T-cell (primary cell): ENCODE results near the gene SLC22A23. TPM values are rescaled to one million over a fixed set of nuclear protein-coding genes. Genes with fewer than 3 reads are reported as not detected.

Experiments
- ATAC-seq, 4 experiments: fragments of 200-7000 bp in 3 of 4; fragments of 150-1000 bp in 1 of 4; cut with Tn5 transposase; replicated peaks in 1 of 4; 1 replicate in 3 of 4; 2 replicates in 1 of 4; pipeline ENCODE4 v1.10.0; 2021; ENCODE audit warnings: moderate library complexity in 3 of 4, mild to moderate bottlenecking in 2 of 4, moderate number of reproducible peaks in 1 of 4
- CTCF ChIA-PET, 2 donors: fragments of 300-600 bp; sonication (Branson Sonifier 250); formaldehyde crosslinking; loops; one replicate each; lab custom pipeline; 2022; ENCODE audit warnings: antibody characterized with exemption in 2 of 2; lab: Charles Lee
- POLR2A ChIA-PET, 2 donors: fragments of 300-600 bp; sonication (Branson Sonifier 250); formaldehyde crosslinking; loops; one replicate each; lab custom pipeline; 2022; ENCODE audit warnings: antibody characterized with exemption in 2 of 2; lab: Charles Lee
- DNase-seq, 35 experiments: peaks; one replicate each; pipeline versions ENCODE4 v3.0.0 to v3.0.0-alpha.2; 2013 to 2023
- H3K27ac ChIP-seq: one replicate; pipeline ENCODE4 v1.5.1; 2013; ENCODE audit warnings: low read length
- H3K27me3 ChIP-seq, 2 experiments: replicated peaks in 1 of 2; 1 replicate in 1 of 2; 2 replicates in 1 of 2; pipeline versions ENCODE4 v1.6.1 to v1.7.0; 2013; ENCODE audit warnings: low read length in 1 of 2, mixed read lengths in 1 of 2; ENCODE audit not compliant: control insufficient read depth in 2 of 2, insufficient read depth in 2 of 2; ENCODE audit errors: extremely low read depth in 1 of 2
- H3K36me3 ChIP-seq, 2 donors: 1 replicate in 1 of 2; 2 replicates in 1 of 2; pipeline versions ENCODE4 v1.6.1 to v1.7.0; 2013; ENCODE audit warnings: low read length in 1 of 2; ENCODE audit not compliant: control insufficient read depth in 2 of 2, insufficient read depth in 1 of 2; ENCODE audit errors: extremely low read depth in 1 of 2
- H3K4me1 ChIP-seq, 2 experiments: 1 replicate in 1 of 2; 2 replicates in 1 of 2; pipeline versions ENCODE4 v1.6.1 to v1.7.0; 2013; ENCODE audit warnings: low read length in 2 of 2, mixed read lengths in 1 of 2; ENCODE audit not compliant: insufficient read depth in 2 of 2, control insufficient read depth in 1 of 2; ENCODE audit errors: extremely low read depth in 1 of 2
- H3K4me3 ChIP-seq, 2 donors: 1 replicate in 1 of 2; 2 replicates in 1 of 2; pipeline versions ENCODE4 v1.5.1 to v1.7.0; 2013; ENCODE audit warnings: mild to moderate bottlenecking in 2 of 2, low read length in 1 of 2, moderate library complexity in 1 of 2; ENCODE audit not compliant: control insufficient read depth in 1 of 2; ENCODE audit errors: extremely low read depth in 1 of 2
- H3K9me3 ChIP-seq: 2 replicates; pipeline ENCODE4 v1.7.0; 2013
- H3K27ac Mint-ChIP-seq, 2 donors: one replicate each; pipeline ENCODE4 v1.8.0; 2020 to 2021; ENCODE audit warnings: mild to moderate bottlenecking in 2 of 2, mixed read lengths in 2 of 2
- H3K27me3 Mint-ChIP-seq, 2 donors: one replicate each; pipeline ENCODE4 v1.8.0; 2021 to 2022; ENCODE audit warnings: mixed read lengths in 2 of 2
- H3K36me3 Mint-ChIP-seq: one replicate; pipeline ENCODE4 v1.8.0; 2021; ENCODE audit warnings: mixed read lengths
- H3K4me1 Mint-ChIP-seq, 3 donors: one replicate each; pipeline ENCODE4 v1.8.0; 2020 to 2022; ENCODE audit warnings: mixed read lengths in 3 of 3, mild to moderate bottlenecking in 1 of 3
- H3K4me3 Mint-ChIP-seq, 3 donors: one replicate each; pipeline ENCODE4 v1.8.0; 2020 to 2022; ENCODE audit warnings: mild to moderate bottlenecking in 3 of 3, mixed read lengths in 3 of 3, moderate library complexity in 3 of 3
- H3K9me3 Mint-ChIP-seq, 3 donors: one replicate each; pipeline ENCODE4 v1.8.0; 2020 to 2022; ENCODE audit warnings: mixed read lengths in 3 of 3
- WGBS: methylation state at CpG from one replicate; pipeline ENCODE4 v1.1.5; 2013; ENCODE audit warnings: missing lambda C conversion rate; ENCODE audit not compliant: insufficient coverage; 5-methylcytosine and 5-hydroxymethylcytosine counted together
- total RNA-seq, 35 experiments: library from RNA in 6 of 35; stranded (reverse) in 6 of 35; fragments of 120-200 nt in 1 of 35; gene quantifications; one replicate each; pipeline versions ENCODE4 v1.2.1 to v1.2.4 and lab custom pipeline; 2013 to 2026

The SLC22A23 gene
- total RNA-seq, 5 donors from 2014 or later (not counting 1 experiment from before 2014, with no cell fraction given) = 6.2 to 14.8 (median 12.1) TPM

DNA sequence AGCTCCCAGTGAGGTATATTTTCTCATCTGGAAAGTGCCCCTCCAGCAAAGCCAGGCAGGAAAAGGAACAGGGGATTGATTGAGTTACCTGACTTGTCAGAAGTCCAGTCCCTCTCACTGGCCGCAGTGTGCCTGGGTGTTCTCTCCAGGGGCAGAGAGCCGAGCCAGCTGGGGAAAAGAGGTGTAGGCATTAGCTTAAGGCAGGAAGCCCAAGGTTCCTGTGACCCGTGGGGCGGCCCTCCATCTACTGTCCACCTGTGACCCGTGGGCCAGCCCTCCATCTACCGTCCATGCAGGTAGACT is 195.4 kb downstream of the SLC22A23 start:
- H3K36me3 Mint-ChIP-seq = peaks cover 9% of the 10 kb centered on the region
- H3K4me3 Mint-ChIP-seq = peak overlapping the region; percentile 91 to 94 (median 93)
- Histone ChIP-seq H3K36me3 (peaks cover 8 to 31% of the 10 kb centered on the region in 2 donors), H3K27me3 (peaks cover 0 to 9% of the 10 kb centered on the region in 2 experiments), H3K9me3 (no peaks in the 10 kb centered on the region), H3K4me3 (no peak overlapping the region), H3K27ac (no peak overlapping the region), H3K4me1 (peaks cover 13 to 60% of the 10 kb centered on the region in 2 experiments)
- peak overlapping the region in 1 of 2 donors; percentile 22 for H3K27ac Mint-ChIP-seq
- H3K4me1 Mint-ChIP-seq = peaks cover 45 to 56% (median 55%) of the 10 kb centered on the region in 3 donors
- ChIA-PET POLR2A (no interaction called here), CTCF (interaction anchor here in 1 of 2 donors (0.6 to 1.2 kb wide), 2 partner anchors 101 to 134 kb away, joined by 3 to 15 read pairs; no protein-coding TSS in a partner anchor)
- ATAC-seq = no peak
- H3K9me3 Mint-ChIP-seq = no peaks in the 10 kb centered on the region
- WGBS = 52% methylated on average over 5 of the region's 6 CpGs
- no peak for DNase-seq
- peaks cover 0 to 3% of the 10 kb centered on the region in 2 donors for H3K27me3 Mint-ChIP-seq

DNA sequence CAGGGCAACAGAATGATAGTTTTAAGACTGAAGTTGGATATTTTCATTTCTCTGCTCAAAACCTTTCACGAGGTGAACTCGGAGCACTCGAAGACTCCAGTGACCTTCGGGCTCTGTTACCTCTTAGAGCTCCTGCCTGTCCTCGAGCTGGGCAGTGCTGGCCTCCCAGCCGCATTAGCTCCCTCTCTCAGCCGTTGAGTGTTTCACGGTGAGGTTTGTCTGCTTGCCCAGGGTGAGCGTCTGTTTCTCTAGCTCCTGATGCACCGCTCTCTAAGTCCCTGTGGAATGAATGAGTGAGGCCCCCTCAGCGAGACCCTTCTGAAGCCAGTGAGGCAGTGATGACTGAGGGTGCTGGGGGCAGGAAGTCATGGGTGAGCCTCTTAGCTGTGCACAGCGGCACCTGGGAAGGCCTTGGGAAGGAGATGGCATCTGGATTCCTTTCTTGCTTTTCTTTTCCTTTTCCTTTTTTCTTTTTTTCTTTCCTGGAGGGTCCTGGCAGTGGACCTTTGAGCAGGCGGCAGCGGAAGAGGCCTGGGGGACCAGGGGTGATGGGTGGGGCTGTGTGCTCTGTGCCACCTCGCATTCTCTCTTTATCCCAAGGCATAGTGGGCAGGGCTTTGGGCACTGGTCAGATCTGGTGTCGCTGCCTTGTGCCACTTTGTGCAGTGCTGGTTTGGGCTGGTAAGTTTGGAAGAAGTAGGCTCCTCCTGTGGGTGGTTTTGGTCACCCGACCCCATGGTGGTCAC is 195.9 kb downstream of the SLC22A23 start:
- ChIA-PET CTCF (interaction anchor here in 1 of 2 donors (0.6 to 1.2 kb wide), 3 partner anchors 9 to 134 kb away, joined by 3 to 15 read pairs (median 5); no protein-coding TSS in a partner anchor), POLR2A (interaction anchor here in 1 of 2 donors (0.6 kb wide), 1 partner anchor 733 kb away, joined by 5 read pairs; no protein-coding TSS in a partner anchor)
- peaks cover 0 to 12% of the 10 kb centered on the region in 2 experiments for H3K27me3 ChIP-seq
- no peaks in the 10 kb centered on the region for H3K9me3 Mint-ChIP-seq
- no peak for DNase-seq
- no peaks in the 10 kb centered on the region for H3K9me3 ChIP-seq
- no peak for ATAC-seq
- peaks cover 45 to 54% (median 52%) of the 10 kb centered on the region in 3 donors for H3K4me1 Mint-ChIP-seq
- 96% methylated on average over 11 of the region's 17 CpGs for WGBS
- H3K4me3 ChIP-seq = peak overlapping the region in 1 of 2 donors; percentile 17
- no peak overlapping the region for H3K27ac ChIP-seq
- H3K4me3 Mint-ChIP-seq = peak overlapping the region; percentile 91 to 94 (median 93)
- H3K36me3 ChIP-seq = peaks cover 8 to 31% of the 10 kb centered on the region in 2 donors
- peaks cover 13 to 60% of the 10 kb centered on the region in 2 experiments for H3K4me1 ChIP-seq
- peak overlapping the region in 1 of 2 donors; percentile 61 for H3K27ac Mint-ChIP-seq
- H3K27me3 Mint-ChIP-seq = peaks cover 0 to 3% of the 10 kb centered on the region in 2 donors
- H3K36me3 Mint-ChIP-seq = peaks cover 9% of the 10 kb centered on the region

DNA sequence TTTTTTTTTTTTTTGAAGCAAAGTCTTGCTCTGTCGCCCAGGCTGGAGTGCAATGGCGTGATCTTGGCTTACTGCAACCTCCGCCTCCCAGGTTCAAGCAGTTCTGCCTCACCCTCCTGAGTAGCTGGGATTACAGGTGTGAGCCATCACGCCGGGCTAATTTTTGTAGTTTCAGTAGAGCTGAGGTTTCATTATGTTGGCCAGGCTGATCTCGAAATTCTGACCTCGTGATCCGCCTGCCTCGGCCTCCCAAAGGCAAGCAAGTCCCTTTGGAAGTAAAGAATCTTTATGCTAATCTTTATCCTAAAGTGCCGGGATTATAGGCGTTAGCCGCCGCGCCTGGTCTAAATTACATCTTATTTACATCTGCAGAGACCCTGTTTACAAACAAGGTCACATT is 196.6 kb downstream of the SLC22A23 start:
- H3K4me1 ChIP-seq = peaks cover 13 to 58% of the 10 kb centered on the region in 2 experiments
- Mint-ChIP-seq H3K27ac (no peak overlapping the region), H3K36me3 (peaks cover 9% of the 10 kb centered on the region), H3K4me3 (peak overlapping the region; percentile 91 to 94 (median 93)), H3K27me3 (peaks cover 0 to 3% of the 10 kb centered on the region in 2 donors), H3K9me3 (no peaks in the 10 kb centered on the region), H3K4me1 (peaks cover 45 to 54% (median 52%) of the 10 kb centered on the region in 3 donors)
- ChIA-PET POLR2A (interaction anchor here (0.6 to 0.7 kb wide), 3 partner anchors 8 to 734 kb away, joined by 3 to 5 read pairs (median 3); no protein-coding TSS in a partner anchor), CTCF (interaction anchor here (0.5 to 1.3 kb wide), 5 partner anchors 9 to 134 kb away, joined by 3 to 15 read pairs (median 5); partner anchors contain the start of gene TUBB2A (in 1 of the 2))
- H3K4me3 ChIP-seq = no peak overlapping the region
- DNase-seq (no peak), ATAC-seq (no peak)
- WGBS = 80% methylated on average over 3 of the region's 14 CpGs
- peaks cover 8 to 26% of the 10 kb centered on the region in 2 donors for H3K36me3 ChIP-seq
- no peaks in the 10 kb centered on the region for H3K9me3 ChIP-seq
- H3K27me3 ChIP-seq = peaks cover 0 to 12% of the 10 kb centered on the region in 2 experiments
- H3K27ac ChIP-seq = no peak overlapping the region

GRCh38 chr6:3259491-3259958 is 197.3 kb downstream of the SLC22A23 start:
- 0% methylated on average over 20 of the region's 21 CpGs for WGBS
- CTCF ChIA-PET = interaction anchor here (0.9 to 1.3 kb wide), 3 partner anchors 8 to 102 kb away, joined by 3 to 11 read pairs (median 3); partner anchors contain the start of gene TUBB2A (in 1 of the 2)
- Histone ChIP-seq H3K4me1 (peaks cover 13 to 56% of the 10 kb centered on the region in 2 experiments), H3K36me3 (peaks cover 8 to 19% of the 10 kb centered on the region in 2 donors), H3K4me3 (peak overlapping the region; percentile 69 to 77), H3K27me3 (peaks cover 0 to 12% of the 10 kb centered on the region in 2 experiments), H3K27ac (no peak overlapping the region), H3K9me3 (no peaks in the 10 kb centered on the region)
- peak; percentile 8 to 39 (median 26) for ATAC-seq
- peak in 24 of 35 experiments; percentile 2 to 52 (median 17) for DNase-seq
- POLR2A ChIA-PET = interaction anchor here (0.6 to 0.7 kb wide), 3 partner anchors 9 to 97 kb away, joined by 3 read pairs; no protein-coding TSS in a partner anchor
- H3K27ac Mint-ChIP-seq = peak overlapping the region; percentile 77 to 90
- peak overlapping the region; percentile 91 to 94 (median 93) for H3K4me3 Mint-ChIP-seq
- H3K27me3 Mint-ChIP-seq = peaks cover 0 to 3% of the 10 kb centered on the region in 2 donors
- H3K9me3 Mint-ChIP-seq = no peaks in the 10 kb centered on the region
- H3K4me1 Mint-ChIP-seq = peaks cover 41 to 47% (median 47%) of the 10 kb centered on the region in 3 donors
- peaks cover 5% of the 10 kb centered on the region for H3K36me3 Mint-ChIP-seq

- no peak within 1 kb of the TSS for H3K27ac ChIP-seq
Observed at GRCh38 chr6:3258720-3259490, 197.9 kb downstream of the SLC22A23 start, which contains the start of gene PSMG4. Gene PSMG4, plus strand, starts transcription at chr6:3258947. Its CDS starts 76 bp downstream, at chr6:3259023.

More at GRCh38 chr6:3258720-3259490, 197.9 kb downstream of the SLC22A23 start, which contains the start of gene PSMG4:
- Mint-ChIP-seq H3K36me3 (peaks cover 5% of the 10 kb centered on the region), H3K4me1 (peaks cover 42 to 47% (median 44%) of the 10 kb centered on the region in 3 donors), H3K9me3 (peaks cover 0 to 6% (median 0%) of the 10 kb centered on the region in 3 donors), H3K27ac (peak within 1 kb of the TSS; percentile 77 to 90), H3K4me3 (peak within 1 kb of the TSS; percentile 91 to 94 (median 93)), H3K27me3 (peaks cover 0 to 3% of the 10 kb centered on the region in 2 donors)
- DNase-seq (peak; percentile 68 to 94 (median 87)), ATAC-seq (peak; percentile 82 to 87 (median 85))
- POLR2A ChIA-PET = interaction anchor here (0.5 to 0.7 kb wide), 2 partner anchors 23 to 96 kb away, joined by 3 read pairs; no protein-coding TSS in a partner anchor
- Histone ChIP-seq H3K4me3 (peak within 1 kb of the TSS; percentile 69 to 77), H3K9me3 (no peaks in the 10 kb centered on the region), H3K36me3 (peaks cover 3 to 13% of the 10 kb centered on the region in 2 donors), H3K27me3 (peaks cover 0 to 12% of the 10 kb centered on the region in 2 experiments), H3K4me1 (peaks cover 12 to 51% of the 10 kb centered on the region in 2 experiments)
- CTCF ChIA-PET = interaction anchor here (0.9 to 1.3 kb wide), 3 partner anchors 7 to 102 kb away, joined by 3 to 11 read pairs (median 3); partner anchors contain the start of gene TUBB2A (in 1 of the 2)
- WGBS = under 1% methylated on average over 80 of the region's 80 CpGs
